A549 (cell line): ENCODE results near the gene PSMD7.
A peak's percentile ranks its signal among the peaks of the same experiment; 100 is the strongest.

Experiments
- CEBPB ChIP-seq, 2 experiments: fragments of >200 bp in 1 of 2; sonication (Bioruptor Twin) in 1 of 2; formaldehyde crosslinking in 1 of 2; IDR thresholded peaks; 2 replicates each; pipeline ENCODE4 v1.6.1; 2012 to 2016
- CHD2 ChIP-seq: fragments of 150-350 bp; IDR thresholded peaks from 2 replicates; pipeline ENCODE4 v1.6.1; 2014; ENCODE audit warnings: low read length; ENCODE audit not compliant: partially characterized antibody
- CTCF ChIP-seq: fragments of >200 bp; sonication (Bioruptor Twin); formaldehyde crosslinking; IDR thresholded peaks from 3 replicates; pipeline ENCODE4 v1.5.1; 2016
- EHMT2 ChIP-seq: fragments of 200-600 bp; sonication (generic); IDR thresholded peaks from 2 replicates; pipeline ENCODE4 v1.6.1; 2016; ENCODE audit warnings: antibody characterized with exemption, low read depth, mild to moderate bottlenecking, moderate library complexity
- EP300 ChIP-seq, 2 experiments: fragments of >200 bp; sonication (Bioruptor Twin); formaldehyde crosslinking; IDR thresholded peaks; 2 replicates in 1 of 2; 3 replicates in 1 of 2; pipeline ENCODE4 v1.6.1; 2016 to 2017
- JUNB ChIP-seq: fragments of >200 bp; sonication (Bioruptor Twin); formaldehyde crosslinking; IDR thresholded peaks from 2 replicates; pipeline ENCODE4 v1.6.1; 2016
- MAX ChIP-seq: IDR thresholded peaks from 2 replicates; pipeline ENCODE4 v1.6.1; 2012
- MAZ ChIP-seq: fragments of 150-350 bp; IDR thresholded peaks from 2 replicates; pipeline ENCODE4 v1.6.1; 2014; ENCODE audit warnings: antibody characterized with exemption, low read depth, low read length, borderline replicate concordance
- PHF8 ChIP-seq: fragments of 200-600 bp; sonication (generic); IDR thresholded peaks from 2 replicates; pipeline ENCODE4 v1.6.1; 2016; ENCODE audit warnings: low read depth, mild to moderate bottlenecking, antibody characterized with exemption, moderate library complexity, borderline replicate concordance
- POLR2A ChIP-seq: IDR thresholded peaks from 2 replicates; pipeline ENCODE4 v1.6.1; 2012; ENCODE audit warnings: mild to moderate bottlenecking, low read length
- RAD21 ChIP-seq, 2 experiments: fragments of >200 bp in 1 of 2; sonication (Bioruptor Twin) in 1 of 2; formaldehyde crosslinking in 1 of 2; IDR thresholded peaks in 1 of 2; conservative IDR thresholded peaks in 1 of 2; 2 replicates in 1 of 2; 3 replicates in 1 of 2; pipeline ENCODE4 v1.6.1; 2012 to 2018; ENCODE audit warnings: inconsistent platforms in 1 of 2
- REST ChIP-seq: fragments of 200-600 bp; sonication (generic); IDR thresholded peaks from 2 replicates; pipeline ENCODE4 v1.6.1; 2016; ENCODE audit warnings: antibody characterized with exemption, mild to moderate bottlenecking, moderate library complexity
- SREBF2 ChIP-seq: fragments of 450-650 bp; IDR thresholded peaks from 2 replicates; pipeline ENCODE4 v1.6.1; 2014; ENCODE audit warnings: mild to moderate bottlenecking, moderate library complexity
- USF2 ChIP-seq: fragments of 450-650 bp; IDR thresholded peaks from 2 replicates; pipeline ENCODE4 v1.6.1; 2014; ENCODE audit warnings: antibody characterized with exemption

GRCh38 chr16:74296432-74297144, at the start of gene PSMD7:
- TF ChIP-seq CTCF (no peak), CEBPB (IDR thresholded peaks at IDR 0.05) (no peak), POLR2A (peak; percentile 84), PHF8 (peak; percentile 65; the same call in 1 of the 2 replicates), JUNB (no peak), REST (peak; percentile 26), RAD21 (conservative IDR thresholded peaks at IDR 0.05 in 1 of 2, IDR thresholded peaks at IDR 0.05 in 1 of 2) (no peak), EHMT2 (no peak), MAZ (no peak), SREBF2 (no peak), CHD2 (no peak), EP300 (IDR thresholded peaks at IDR 0.05) (no peak), USF2 (no peak), MAX (peak; percentile 98)
